DND-41 (cell line): ENCODE data around the gene SPEG.

Experiments
- ATAC-seq: fragments of 200-7000 bp; cut with Tn5 transposase; 3 replicates; pipeline ENCODE4 v1.9.1; 2021; ENCODE audit warnings: low read depth; ENCODE audit not compliant: insufficient read depth
- DNase-seq: peaks from one replicate; pipeline ENCODE4 v3.0.0-alpha.2; 2020
- H2AFZ ChIP-seq: 2 replicates; pipeline ENCODE4 v1.6.0; 2012; ENCODE audit warnings: low read depth, low read length
- H3K27ac ChIP-seq: 2 replicates; pipeline ENCODE4 v1.5.1; 2012; ENCODE audit warnings: low read length, inconsistent platforms
- H3K27me3 ChIP-seq: fragments of 200-600 bp; sonication (generic); 2 replicates; pipeline ENCODE4 v1.6.0; 2012; ENCODE audit warnings: low read length, mild to moderate bottlenecking, inconsistent platforms; ENCODE audit not compliant: insufficient read depth, poor library complexity
- H3K36me3 ChIP-seq: 2 replicates; pipeline ENCODE4 v1.5.1; 2012; ENCODE audit warnings: low read length, inconsistent platforms; ENCODE audit not compliant: insufficient read depth
- H3K4me1 ChIP-seq: 2 replicates; pipeline ENCODE4 v1.5.1; 2012; ENCODE audit warnings: mild to moderate bottlenecking, low read length; ENCODE audit not compliant: insufficient read depth
- H3K4me2 ChIP-seq: 2 replicates; pipeline ENCODE4 v1.6.0; 2012; ENCODE audit warnings: mild to moderate bottlenecking, moderate library complexity, low read length, inconsistent platforms; ENCODE audit not compliant: insufficient read depth
- H3K4me3 ChIP-seq, 2 experiments: fragments of 200-600 bp in 1 of 2; shearing (Covaris generic) in 1 of 2; 2 replicates each; pipeline ENCODE4 v1.5.1; 2012 to 2016; ENCODE audit warnings: inconsistent platforms in 2 of 2, low read length in 2 of 2, mild to moderate bottlenecking in 2 of 2, low read depth in 1 of 2, moderate library complexity in 1 of 2
- H3K79me2 ChIP-seq: 2 replicates; pipeline ENCODE4 v1.6.0; 2012; ENCODE audit warnings: low read length, inconsistent platforms; ENCODE audit not compliant: insufficient read depth
- H3K9ac ChIP-seq: 2 replicates; pipeline ENCODE4 v1.6.0; 2012; ENCODE audit warnings: low read depth, mild to moderate bottlenecking, inconsistent platforms, low read length, moderate library complexity
- H3K9me3 ChIP-seq: 2 replicates; pipeline ENCODE4 v1.5.1; 2012; ENCODE audit warnings: low read length, moderate library complexity, mild to moderate bottlenecking, inconsistent platforms; ENCODE audit not compliant: insufficient read depth, severe bottlenecking
- H4K20me1 ChIP-seq: 2 replicates; pipeline ENCODE4 v1.6.0; 2012; ENCODE audit warnings: low read length; ENCODE audit not compliant: insufficient read depth
- EZH2 ChIP-seq: IDR thresholded peaks from 3 replicates; pipeline ENCODE4 v1.6.1; 2012; ENCODE audit warnings: borderline replicate concordance, low read depth, mild to moderate bottlenecking, moderate library complexity, low read length, inconsistent platforms; ENCODE audit not compliant: severe bottlenecking
- TF ChIP-seq, protein P1 (sequence below): IDR thresholded peaks from 2 replicates; pipeline ENCODE4 v1.5.1; 2012; ENCODE audit warnings: borderline replicate concordance, low read length, moderate library complexity, mild to moderate bottlenecking; ENCODE audit not compliant: poor library complexity, severe bottlenecking; ENCODE audit errors: extremely low read depth

Gene SPEG

DNA sequence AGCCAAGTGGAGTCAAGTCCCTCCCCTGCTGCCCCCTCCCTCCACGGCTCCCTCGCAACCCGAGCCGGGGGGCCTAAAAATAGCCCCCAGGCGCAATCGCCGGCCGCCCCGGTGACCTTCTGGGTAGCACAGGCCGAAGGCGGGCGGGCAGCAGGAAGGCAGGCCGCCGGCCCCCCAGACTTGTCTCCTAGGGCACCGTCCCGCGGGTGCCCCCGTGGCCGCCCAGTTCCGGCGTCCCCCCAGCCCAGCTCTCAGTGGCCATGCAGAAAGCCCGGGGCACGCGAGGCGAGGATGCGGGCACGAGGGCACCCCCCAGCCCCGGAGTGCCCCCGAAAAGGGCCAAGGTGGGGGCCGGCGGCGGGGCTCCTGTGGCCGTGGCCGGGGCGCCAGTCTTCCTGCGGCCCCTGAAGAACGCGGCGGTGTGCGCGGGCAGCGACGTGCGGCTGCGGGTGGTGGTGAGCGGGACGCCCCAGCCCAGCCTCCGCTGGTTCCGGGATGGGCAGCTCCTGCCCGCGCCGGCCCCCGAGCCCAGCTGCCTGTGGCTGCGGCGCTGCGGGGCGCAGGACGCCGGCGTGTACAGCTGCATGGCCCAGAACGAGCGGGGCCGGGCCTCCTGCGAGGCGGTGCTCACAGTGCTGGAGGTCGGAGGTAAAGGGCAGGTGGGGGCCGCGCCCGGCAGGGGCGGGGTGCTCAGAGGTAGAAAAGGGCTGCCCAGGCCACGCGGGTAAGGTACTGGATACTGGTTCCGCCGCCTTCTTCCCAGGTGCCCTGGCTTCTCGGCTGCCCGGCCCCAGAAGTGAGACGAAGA is at the start of gene SPEG:
Gene SPEG (plus strand): TSS at position 126 of the 808 bp plus-strand sequence. CDS start 135 bp downstream, at position 261.
- no peaks in the 10 kb centered on the region for H3K9me3 ChIP-seq
- H3K36me3 ChIP-seq, result no peaks in the 10 kb centered on the region
- no peak within 1 kb of the TSS for H2AFZ ChIP-seq
- peaks cover 3% of the 10 kb centered on the region for H3K27me3 ChIP-seq
- TF ChIP-seq, protein P1, sequence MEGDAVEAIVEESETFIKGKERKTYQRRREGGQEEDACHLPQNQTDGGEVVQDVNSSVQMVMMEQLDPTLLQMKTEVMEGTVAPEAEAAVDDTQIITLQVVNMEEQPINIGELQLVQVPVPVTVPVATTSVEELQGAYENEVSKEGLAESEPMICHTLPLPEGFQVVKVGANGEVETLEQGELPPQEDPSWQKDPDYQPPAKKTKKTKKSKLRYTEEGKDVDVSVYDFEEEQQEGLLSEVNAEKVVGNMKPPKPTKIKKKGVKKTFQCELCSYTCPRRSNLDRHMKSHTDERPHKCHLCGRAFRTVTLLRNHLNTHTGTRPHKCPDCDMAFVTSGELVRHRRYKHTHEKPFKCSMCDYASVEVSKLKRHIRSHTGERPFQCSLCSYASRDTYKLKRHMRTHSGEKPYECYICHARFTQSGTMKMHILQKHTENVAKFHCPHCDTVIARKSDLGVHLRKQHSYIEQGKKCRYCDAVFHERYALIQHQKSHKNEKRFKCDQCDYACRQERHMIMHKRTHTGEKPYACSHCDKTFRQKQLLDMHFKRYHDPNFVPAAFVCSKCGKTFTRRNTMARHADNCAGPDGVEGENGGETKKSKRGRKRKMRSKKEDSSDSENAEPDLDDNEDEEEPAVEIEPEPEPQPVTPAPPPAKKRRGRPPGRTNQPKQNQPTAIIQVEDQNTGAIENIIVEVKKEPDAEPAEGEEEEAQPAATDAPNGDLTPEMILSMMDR, result no peak
- TF ChIP-seq EZH2, result no peak
- no peak for DNase-seq
- H4K20me1 ChIP-seq, result no peaks in the 10 kb centered on the region; the same call in 1 of the 2 replicates
- ATAC-seq, result no peak
- H3K79me2 ChIP-seq, result no peaks in the 10 kb centered on the region
- no peak within 1 kb of the TSS for H3K4me2 ChIP-seq
- no peak within 1 kb of the TSS for H3K9ac ChIP-seq
- H3K4me1 ChIP-seq, result no peaks in the 10 kb centered on the region
- no peak within 1 kb of the TSS for H3K4me3 ChIP-seq
- no peak within 1 kb of the TSS for H3K27ac ChIP-seq

DNA sequence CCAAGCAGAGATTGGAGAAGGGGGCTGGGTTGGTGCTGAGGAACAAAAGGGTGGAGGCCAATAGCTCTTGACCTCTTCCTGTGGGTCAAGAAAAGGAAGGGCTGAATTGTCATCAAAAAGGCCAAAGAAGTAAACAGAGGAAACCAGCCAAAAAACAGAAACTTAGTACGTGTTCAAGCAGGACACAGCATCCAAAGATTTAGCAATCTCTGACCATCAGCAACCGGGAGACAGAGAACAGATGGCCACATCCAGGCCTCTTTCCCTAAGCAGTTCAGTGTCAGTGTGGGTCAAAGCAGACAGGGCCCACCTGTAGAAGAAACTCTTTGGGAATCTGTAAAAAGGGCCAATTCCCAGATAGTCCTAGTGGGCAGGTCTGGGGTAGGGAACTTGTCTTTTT is 49.8 kb upstream of the SPEG start:
- H3K27ac ChIP-seq, result no peak overlapping the region
- no peak overlapping the region for H3K4me2 ChIP-seq
- H3K9me3 ChIP-seq, result no peaks in the 10 kb centered on the region
- peaks cover 27% of the 10 kb centered on the region; the same call in 1 of the 2 replicates for H4K20me1 ChIP-seq
- H3K4me1 ChIP-seq, result peaks cover 22% of the 10 kb centered on the region
- H2AFZ ChIP-seq, result no peak overlapping the region
- no peak overlapping the region for H3K9ac ChIP-seq
- peaks cover 62% of the 10 kb centered on the region for H3K36me3 ChIP-seq
- H3K4me3 ChIP-seq, result no peak overlapping the region
- DNase-seq, result no peak
- ATAC-seq, result no peak
- H3K27me3 ChIP-seq, result no peaks in the 10 kb centered on the region
- TF ChIP-seq, protein P1, result no peak
- no peak for TF ChIP-seq EZH2
- H3K79me2 ChIP-seq, result peaks cover 16% of the 10 kb centered on the region

DNA sequence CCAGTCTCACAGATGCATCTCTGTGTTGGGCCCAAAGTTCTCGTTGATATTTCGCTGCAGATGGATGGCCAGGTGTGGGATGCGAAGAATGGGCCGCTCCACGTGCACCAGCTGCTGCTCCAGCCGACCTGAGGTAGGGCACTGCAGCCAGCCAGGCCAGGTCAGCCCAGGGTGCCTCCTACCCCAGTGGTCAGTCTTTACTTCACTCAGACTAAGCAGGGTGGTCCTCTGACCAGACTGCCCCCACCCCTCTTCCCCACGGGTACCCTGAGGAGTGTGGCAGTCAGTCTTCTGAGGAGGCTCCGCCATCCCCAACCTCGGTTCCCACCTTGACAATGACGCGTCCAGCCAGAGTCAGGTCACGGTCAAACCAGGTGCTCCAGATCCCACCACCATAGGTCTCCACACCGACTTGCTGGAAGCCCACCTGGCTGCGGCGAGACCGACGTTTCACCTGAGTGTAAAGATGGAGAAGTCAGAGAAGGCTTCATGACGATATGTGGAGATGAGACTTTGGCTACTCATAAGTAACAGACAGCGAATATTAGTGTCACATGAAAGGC is 48.6 kb upstream of the SPEG start:
- Histone ChIP-seq H3K9ac (peak overlapping the region; percentile 75; the same call in 1 of the 2 replicates), H3K9me3 (no peaks in the 10 kb centered on the region), H2AFZ (no peak overlapping the region), H4K20me1 (peaks cover 27% of the 10 kb centered on the region; the same call in 1 of the 2 replicates), H3K36me3 (peaks cover 55% of the 10 kb centered on the region), H3K4me2 (peak overlapping the region; percentile 98; the same call in 1 of the 2 replicates), H3K27me3 (no peaks in the 10 kb centered on the region), H3K4me3 (peak overlapping the region in 1 of 2 experiments; percentile 70; a peak in 3 of 4 replicates), H3K4me1 (peaks cover 22% of the 10 kb centered on the region), H3K79me2 (peaks cover 16% of the 10 kb centered on the region), H3K27ac (no peak overlapping the region)
- ATAC-seq, result no peak
- TF ChIP-seq, protein P1, result no peak
- no peak for TF ChIP-seq EZH2
- no peak for DNase-seq
